ENCODE results near the gene BTBD6.

DNA sequence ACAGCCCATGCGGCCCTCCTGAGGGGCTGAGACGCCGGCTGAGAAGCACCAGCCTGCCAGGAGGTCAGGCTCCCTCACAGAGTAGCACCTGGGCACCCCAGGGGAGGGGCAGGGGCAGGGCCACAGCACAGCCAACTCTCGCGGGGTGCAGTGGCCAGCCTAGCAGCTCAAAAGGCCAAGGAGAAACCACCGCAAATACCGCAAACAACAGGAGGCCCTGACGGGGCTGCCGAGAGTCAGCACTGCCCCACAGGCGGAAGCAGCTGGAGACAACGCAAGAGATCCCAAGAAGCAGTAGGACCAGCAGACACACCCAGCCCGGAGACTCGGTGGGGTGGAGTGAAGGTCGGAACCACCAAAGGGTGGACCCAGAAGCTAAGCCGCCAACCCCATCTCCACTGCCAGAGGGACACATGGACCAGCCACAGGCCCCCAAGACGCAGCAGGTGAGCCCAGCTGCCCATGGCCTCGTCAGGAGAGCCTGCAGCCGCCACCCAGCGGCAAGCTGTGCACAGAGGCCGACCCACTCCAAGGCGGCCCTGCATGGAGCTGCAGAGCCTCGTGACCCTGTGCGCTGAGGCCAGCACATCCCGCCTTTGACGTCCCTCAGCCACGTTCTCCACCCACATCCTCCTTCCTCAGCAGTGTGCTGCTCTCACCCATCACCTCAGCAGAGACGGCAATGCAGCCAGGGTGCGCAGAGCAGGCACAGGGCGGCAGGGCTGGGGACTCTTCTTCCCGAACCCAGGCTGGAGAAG, 31.7 kb upstream of the BTBD6 start:
- TF ChIP-seq TARDBP (IDR thresholded peaks at IDR 0.05) (no peak), FOXK2 (IDR thresholded peaks at IDR 0.05) (no peak), SP1 (IDR thresholded peaks at IDR 0.05) (no peak), BHLHE40 (IDR thresholded peaks at IDR 0.05; ENCODE audit: borderline replicate concordance) (no peak), FOXM1 (IDR thresholded peaks at IDR 0.05; ENCODE audit: borderline replicate concordance) (no peak), FOXA1 (IDR thresholded peaks at IDR 0.05) (no peak), ZNF384 (IDR thresholded peaks at IDR 0.05) (no peak)

Data from HEK293T (cell line).